T-helper 1 cell treated with Interleukin-12 subunit alpha and Interleukin-12 subunit beta and Interleukin-4 antibody, amounts not matched to agents 30 μg/mL and 1 μg/mL, for 36 hours (primary cell): ENCODE results near the gene SNAPC4.
"Not testable (repeated sequence)": the region's sequence is repeated elsewhere in the genome, so short reads cannot be mapped to it uniquely, and the experiment has no call there.

Experiments used
- H3K27ac Mint-ChIP-seq: one replicate; pipeline ENCODE4 v1.8.0; 2021; ENCODE audit warnings: mild to moderate bottlenecking, mixed read lengths
- H3K27me3 Mint-ChIP-seq: one replicate; pipeline ENCODE4 v1.8.0; 2021; ENCODE audit warnings: low read depth, mixed read lengths
- H3K36me3 Mint-ChIP-seq: one replicate; pipeline ENCODE4 v1.8.0; 2021; ENCODE audit warnings: low read depth, mixed read lengths
- H3K4me1 Mint-ChIP-seq: one replicate; pipeline ENCODE4 v1.8.0; 2021; ENCODE audit warnings: low read depth, mixed read lengths
- H3K4me3 Mint-ChIP-seq: one replicate; pipeline ENCODE4 v1.8.0; 2021; ENCODE audit warnings: mild to moderate bottlenecking, moderate library complexity, mixed read lengths
- H3K9me3 Mint-ChIP-seq: one replicate; pipeline ENCODE4 v1.8.0; 2021; ENCODE audit warnings: mixed read lengths

Gene SNAPC4

DNA sequence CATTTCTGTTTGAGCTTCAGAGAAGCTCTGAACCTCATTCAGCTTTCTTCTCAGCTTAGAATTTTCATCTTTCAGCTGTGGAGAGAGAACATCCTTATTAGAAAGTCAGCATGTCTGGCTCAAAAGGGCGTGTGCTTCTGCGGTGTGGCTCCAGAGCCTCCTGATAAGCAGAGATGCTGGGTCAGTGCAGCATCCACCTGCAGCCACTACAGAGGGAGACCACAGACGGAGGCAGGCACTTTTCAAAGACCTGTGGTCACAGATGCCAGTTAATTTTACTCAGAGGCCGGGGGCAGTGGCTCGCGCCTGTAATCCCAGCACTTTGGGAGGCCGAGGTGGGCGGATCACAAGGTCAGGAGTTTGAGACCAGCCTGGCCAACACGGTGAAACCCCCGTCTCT lies 5.9 kb upstream of the SNAPC4 start:
- not testable (repeated sequence) for H3K9me3 Mint-ChIP-seq, H3K27me3 Mint-ChIP-seq, H3K4me3 Mint-ChIP-seq, H3K27ac Mint-ChIP-seq
- peaks cover 46% of the 10 kb centered on the region for H3K4me1 Mint-ChIP-seq
- H3K36me3 Mint-ChIP-seq, result peaks cover 36% of the 10 kb centered on the region

DNA sequence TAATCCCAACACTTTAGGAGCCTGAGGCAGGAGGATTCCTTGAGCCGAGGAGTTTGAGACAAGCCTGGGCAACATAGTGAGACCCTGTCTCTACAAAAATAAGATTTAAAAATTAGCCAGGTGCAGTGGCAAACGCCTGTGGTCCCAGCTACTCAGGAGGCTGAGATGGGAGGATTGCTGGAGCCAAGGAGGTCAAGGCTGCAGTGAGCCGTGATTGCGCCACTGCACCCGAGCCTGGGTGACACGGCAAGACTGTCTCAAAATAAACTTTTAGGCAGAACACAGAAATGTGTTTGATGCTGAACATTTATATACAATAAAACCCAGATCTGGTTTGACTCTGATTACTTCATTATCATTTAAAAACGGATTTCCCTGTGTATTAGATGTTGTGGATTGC lies 5.5 kb upstream of the SNAPC4 start:
- H3K27ac Mint-ChIP-seq, result no peak overlapping the region
- H3K36me3 Mint-ChIP-seq, result peaks cover 36% of the 10 kb centered on the region
- no peak overlapping the region for H3K4me3 Mint-ChIP-seq
- peaks cover 4% of the 10 kb centered on the region for H3K27me3 Mint-ChIP-seq
- no peaks in the 10 kb centered on the region for H3K9me3 Mint-ChIP-seq
- peaks cover 47% of the 10 kb centered on the region for H3K4me1 Mint-ChIP-seq

DNA sequence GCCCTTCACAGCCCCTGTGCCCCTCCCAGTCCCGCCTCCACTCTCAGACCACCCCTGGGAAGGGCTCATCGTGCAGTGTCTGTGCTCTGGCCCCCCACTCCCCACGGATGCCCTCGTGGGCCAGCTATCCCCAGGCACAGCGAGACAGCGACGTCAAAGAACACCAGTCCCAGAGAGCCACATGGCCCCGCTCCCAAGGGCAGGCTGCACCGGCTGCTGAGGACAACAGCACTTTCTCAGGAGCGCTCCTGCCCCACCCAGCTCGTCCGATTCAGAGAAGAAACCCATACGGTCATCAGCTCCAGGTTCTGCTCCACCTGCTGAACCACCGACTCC lies 4.8 kb upstream of the SNAPC4 start:
- H3K4me1 Mint-ChIP-seq, result peaks cover 46% of the 10 kb centered on the region
- H3K36me3 Mint-ChIP-seq, result peaks cover 36% of the 10 kb centered on the region
- H3K27me3 Mint-ChIP-seq, result peaks cover 4% of the 10 kb centered on the region
- H3K27ac Mint-ChIP-seq, result peak overlapping the region; percentile 62
- H3K4me3 Mint-ChIP-seq, result peak overlapping the region; percentile 65
- no peaks in the 10 kb centered on the region for H3K9me3 Mint-ChIP-seq

DNA sequence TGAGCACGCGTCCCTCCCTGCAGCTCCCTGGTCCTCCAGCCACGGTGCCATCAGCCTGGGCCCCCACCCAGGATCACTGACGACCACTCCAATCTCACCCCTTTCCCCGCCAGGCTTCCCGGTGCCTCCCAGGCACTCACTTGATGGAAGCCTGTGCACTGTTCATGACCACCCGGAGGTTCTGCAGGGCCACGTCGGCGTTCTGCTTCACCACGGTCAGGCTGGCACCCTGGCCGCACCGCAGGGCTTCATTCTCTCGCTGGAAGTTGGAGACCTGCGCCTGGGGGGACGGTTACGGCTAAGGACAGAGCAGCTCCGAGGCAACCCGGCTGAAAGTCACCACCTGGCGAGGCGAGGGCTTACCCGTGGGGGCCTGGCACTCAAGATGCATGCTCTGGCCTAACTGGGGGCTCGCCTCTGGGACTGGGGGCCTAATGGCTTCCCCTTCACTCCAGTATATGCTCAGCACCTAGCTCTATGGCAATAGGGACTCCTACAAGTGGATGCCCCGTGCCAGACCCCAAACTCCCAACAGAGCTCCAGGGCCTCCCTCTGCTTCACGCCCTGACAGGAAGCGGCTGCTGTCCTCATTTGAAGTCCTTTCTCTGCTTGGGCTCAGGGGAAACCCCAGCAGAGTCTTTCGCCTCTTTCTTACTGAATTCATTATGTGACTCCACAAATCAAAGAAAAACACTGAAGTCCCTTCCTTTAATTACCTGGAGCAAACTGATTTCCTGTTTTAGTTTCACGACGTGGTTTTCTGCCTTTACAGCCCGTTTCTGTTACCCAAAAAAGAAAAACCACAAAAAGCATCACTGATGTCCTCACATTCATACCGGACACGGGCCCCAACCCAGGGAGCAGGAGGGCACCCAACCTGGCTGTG lies 4.2 kb upstream of the SNAPC4 start:
- peaks cover 37% of the 10 kb centered on the region for H3K36me3 Mint-ChIP-seq
- peak overlapping the region; percentile 79 for H3K27ac Mint-ChIP-seq
- H3K9me3 Mint-ChIP-seq, result no peaks in the 10 kb centered on the region
- peaks cover 4% of the 10 kb centered on the region for H3K27me3 Mint-ChIP-seq
- H3K4me1 Mint-ChIP-seq, result peaks cover 42% of the 10 kb centered on the region
- peak overlapping the region; percentile 65 for H3K4me3 Mint-ChIP-seq

DNA sequence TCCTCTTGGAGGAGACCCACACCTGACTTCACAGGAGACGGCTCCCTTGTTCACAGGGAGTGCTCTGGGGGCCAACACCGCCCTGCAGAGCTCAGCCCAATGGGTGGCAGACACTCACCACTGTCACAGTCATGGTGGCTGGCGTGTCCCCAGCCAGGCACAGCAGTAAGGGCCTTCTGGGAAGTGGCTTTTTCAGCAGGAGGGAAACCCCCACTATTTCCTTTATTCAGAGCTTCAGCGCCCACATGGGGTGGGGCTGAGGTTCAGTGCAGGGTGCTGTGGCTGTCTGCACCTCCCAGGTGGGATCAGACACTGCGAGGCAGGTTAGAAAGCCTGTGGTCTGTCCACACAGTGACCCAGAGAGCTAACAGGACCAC lies 3.6 kb upstream of the SNAPC4 start:
- H3K4me3 Mint-ChIP-seq, result peak overlapping the region; percentile 65
- H3K27me3 Mint-ChIP-seq, result no peaks in the 10 kb centered on the region
- peaks cover 42% of the 10 kb centered on the region for H3K4me1 Mint-ChIP-seq
- no peaks in the 10 kb centered on the region for H3K9me3 Mint-ChIP-seq
- peak overlapping the region; percentile 79 for H3K27ac Mint-ChIP-seq
- H3K36me3 Mint-ChIP-seq, result peaks cover 34% of the 10 kb centered on the region

GRCh38 chr9:136402067-136402466 lies 2.1 kb upstream of the SNAPC4 start:
- no peaks in the 10 kb centered on the region for H3K9me3 Mint-ChIP-seq
- H3K4me3 Mint-ChIP-seq, result no peak overlapping the region
- H3K27ac Mint-ChIP-seq, result peak overlapping the region; percentile 7
- H3K4me1 Mint-ChIP-seq, result peaks cover 38% of the 10 kb centered on the region
- no peaks in the 10 kb centered on the region for H3K27me3 Mint-ChIP-seq
- peaks cover 31% of the 10 kb centered on the region for H3K36me3 Mint-ChIP-seq

GRCh38 chr9:136401173-136401922 lies 1.4 kb upstream of the SNAPC4 start:
- H3K27ac Mint-ChIP-seq, result peak overlapping the region; percentile 24
- H3K9me3 Mint-ChIP-seq, result no peaks in the 10 kb centered on the region
- peak overlapping the region; percentile 14 for H3K4me3 Mint-ChIP-seq
- H3K27me3 Mint-ChIP-seq, result no peaks in the 10 kb centered on the region
- peaks cover 38% of the 10 kb centered on the region for H3K4me1 Mint-ChIP-seq
- H3K36me3 Mint-ChIP-seq, result peaks cover 29% of the 10 kb centered on the region

DNA sequence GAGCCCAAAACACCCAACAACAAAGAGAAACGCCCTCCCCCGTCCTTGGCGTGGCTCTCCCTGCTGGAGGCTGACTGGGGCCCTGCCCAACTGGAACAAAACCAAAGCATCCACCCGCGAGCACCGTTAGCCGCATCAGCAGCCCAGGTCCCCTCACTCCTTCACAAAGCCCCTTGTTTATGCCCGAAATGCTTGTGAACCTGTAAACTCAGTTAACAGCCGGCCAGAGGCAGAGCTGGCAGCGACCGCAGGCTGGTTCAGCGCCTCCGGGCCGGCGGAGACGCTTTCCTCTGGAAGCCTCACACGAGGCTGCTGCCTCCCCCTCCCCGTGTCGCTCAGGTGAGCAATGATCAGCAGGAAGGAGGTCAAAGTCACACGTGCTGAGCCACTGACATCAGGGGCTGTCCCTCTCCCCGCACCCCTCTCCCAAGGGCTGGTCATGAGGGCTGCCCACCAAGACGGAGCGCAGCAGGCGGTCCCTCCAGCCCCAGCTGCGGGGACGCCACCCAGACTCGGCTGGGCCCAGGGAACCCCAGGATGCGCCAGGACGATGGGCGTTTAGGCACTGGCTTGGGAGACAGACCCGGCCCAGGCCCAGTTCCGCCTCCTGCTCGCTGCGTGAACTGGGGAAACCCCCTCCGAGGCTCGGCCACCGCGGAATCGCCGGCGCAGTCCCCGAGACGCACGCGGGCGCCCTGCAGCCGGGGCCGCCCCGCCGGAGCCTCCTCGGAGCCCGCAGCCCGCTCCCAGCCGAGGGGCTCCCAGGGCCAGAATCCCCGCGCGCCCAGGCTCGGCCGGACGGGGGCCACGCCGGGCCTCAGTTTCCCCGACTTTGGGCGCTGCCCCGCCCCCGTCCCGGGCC lies 563 bp downstream of the SNAPC4 start:
- H3K4me1 Mint-ChIP-seq, result peaks cover 29% of the 10 kb centered on the region
- peak overlapping the region; percentile 84 for H3K4me3 Mint-ChIP-seq
- H3K9me3 Mint-ChIP-seq, result no peaks in the 10 kb centered on the region
- H3K36me3 Mint-ChIP-seq, result peaks cover 21% of the 10 kb centered on the region
- no peaks in the 10 kb centered on the region for H3K27me3 Mint-ChIP-seq
- peak overlapping the region; percentile 57 for H3K27ac Mint-ChIP-seq

DNA sequence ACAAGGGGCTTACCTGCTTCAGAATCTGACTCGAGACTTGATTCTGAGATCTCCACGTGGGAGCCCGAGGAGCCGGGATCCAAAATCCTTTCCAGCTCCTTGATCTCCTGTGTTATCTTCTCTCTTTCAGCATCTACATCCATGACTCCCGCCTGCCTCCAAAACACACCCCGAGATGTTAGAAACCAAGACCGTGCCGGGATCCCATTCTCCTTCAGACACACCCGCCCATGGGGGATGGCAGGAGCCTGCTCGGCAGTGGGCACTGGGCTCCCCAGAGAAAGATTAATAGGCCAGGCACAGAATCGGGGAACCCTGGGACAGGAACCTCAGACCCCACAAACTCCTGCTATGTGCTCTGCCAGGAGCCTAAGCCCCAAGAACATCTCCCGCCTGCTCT lies 1.7 kb downstream of the SNAPC4 start:
- H3K36me3 Mint-ChIP-seq, result peaks cover 23% of the 10 kb centered on the region
- peaks cover 18% of the 10 kb centered on the region for H3K4me1 Mint-ChIP-seq
- no peaks in the 10 kb centered on the region for H3K9me3 Mint-ChIP-seq
- H3K4me3 Mint-ChIP-seq, result peak overlapping the region; percentile 84
- H3K27me3 Mint-ChIP-seq, result no peaks in the 10 kb centered on the region
- H3K27ac Mint-ChIP-seq, result no peak overlapping the region

DNA sequence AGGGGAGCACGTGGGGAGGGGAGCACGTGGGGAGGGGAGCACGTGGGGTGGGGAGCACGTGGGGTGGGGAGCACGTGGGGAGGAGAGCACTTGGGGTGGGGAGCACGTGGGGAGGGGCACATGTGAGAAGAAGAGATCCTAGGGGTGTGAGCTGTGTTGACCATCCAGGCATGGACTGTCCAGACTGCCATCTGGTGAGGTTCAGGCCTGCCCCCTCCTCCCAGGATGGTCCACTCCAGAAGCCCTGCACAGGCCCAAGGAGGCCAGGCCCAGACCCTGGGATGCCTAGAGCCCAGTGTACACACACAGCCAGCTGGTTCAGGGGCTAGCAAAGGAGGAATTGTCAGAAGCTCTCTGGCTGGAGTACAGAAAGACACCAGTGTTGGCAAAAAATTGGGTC lies 2.3 kb downstream of the SNAPC4 start:
- Mint-ChIP-seq H3K9me3 (no peaks in the 10 kb centered on the region), H3K27ac (no peak overlapping the region), H3K27me3 (no peaks in the 10 kb centered on the region), H3K4me3 (no peak overlapping the region), H3K36me3 (peaks cover 23% of the 10 kb centered on the region), H3K4me1 (peaks cover 18% of the 10 kb centered on the region)

- H3K36me3 Mint-ChIP-seq, result peaks cover 25% of the 10 kb centered on the region
- no peaks in the 10 kb centered on the region for H3K27me3 Mint-ChIP-seq
- H3K27ac Mint-ChIP-seq, result no peak overlapping the region
- H3K4me1 Mint-ChIP-seq, result peaks cover 11% of the 10 kb centered on the region
- no peak overlapping the region for H3K4me3 Mint-ChIP-seq
- no peaks in the 10 kb centered on the region for H3K9me3 Mint-ChIP-seq
Observed at GRCh38 chr9:136396219-136396515, 3.8 kb downstream of the SNAPC4 start.

- peaks cover 10% of the 10 kb centered on the region for H3K4me1 Mint-ChIP-seq
- H3K36me3 Mint-ChIP-seq, result peaks cover 25% of the 10 kb centered on the region
- no peak overlapping the region for H3K4me3 Mint-ChIP-seq
- H3K27ac Mint-ChIP-seq, result no peak overlapping the region
- H3K9me3 Mint-ChIP-seq, result no peaks in the 10 kb centered on the region
- no peaks in the 10 kb centered on the region for H3K27me3 Mint-ChIP-seq
Observed at GRCh38 chr9:136395345-136396218, 4.4 kb downstream of the SNAPC4 start.

GRCh38 chr9:136395020-136395340 lies 5.0 kb downstream of the SNAPC4 start:
- H3K27ac Mint-ChIP-seq, result no peak overlapping the region
- no peak overlapping the region for H3K4me3 Mint-ChIP-seq
- no peaks in the 10 kb centered on the region for H3K27me3 Mint-ChIP-seq
- no peaks in the 10 kb centered on the region for H3K9me3 Mint-ChIP-seq
- H3K4me1 Mint-ChIP-seq, result peaks cover 8% of the 10 kb centered on the region
- H3K36me3 Mint-ChIP-seq, result peaks cover 27% of the 10 kb centered on the region
